Left hindlimb (tissue), 1 donor: ENCODE data around the gene TCHHL1.

Experiments
- DNase-seq: peaks from one replicate; pipeline ENCODE4 v3.0.0-alpha.2; 2018

Gene TCHHL1

GRCh38 chr1:152089014-152089674 is at the start of gene TCHHL1:
TCHHL1 (minus strand) TSS chr1:152089064; CDS start chr1:152088143, 921 bp downstream.
- DNase-seq: no peak

- no peak for DNase-seq
These were observed 48.4 kb upstream of the TCHHL1 start for GRCh38 chr1:152137215-152137614.

GRCh38 chr1:152130186-152130585 is 41.3 kb upstream of the TCHHL1 start:
- DNase-seq: no peak

GRCh38 chr1:152127673-152128072 is 38.8 kb upstream of the TCHHL1 start:
- DNase-seq: no peak

- no peak for DNase-seq
These were observed 37.1 kb upstream of the TCHHL1 start for GRCh38 chr1:152125834-152126443.

- no peak for DNase-seq
These were observed 30.1 kb upstream of the TCHHL1 start for GRCh38 chr1:152118915-152119314.

GRCh38 chr1:152115344-152115743 is 26.5 kb upstream of the TCHHL1 start, which contains the start of gene TCHH:
TCHH (minus strand) TSS chr1:152115444; CDS start chr1:152114080, 1,364 bp downstream.
- no peak for DNase-seq

GRCh38 chr1:152112885-152113432 is 24.1 kb upstream of the TCHHL1 start:
- DNase-seq: no peak

GRCh38 chr1:152112101-152112884 is 23.4 kb upstream of the TCHHL1 start:
- DNase-seq: no peak

- DNase-seq: peak; percentile 41
These were observed 22.7 kb upstream of the TCHHL1 start for GRCh38 chr1:152111515-152111968.

- peak; percentile 40 for DNase-seq
These were observed 22.1 kb upstream of the TCHHL1 start for GRCh38 chr1:152110860-152111514.

- DNase-seq: peak; percentile 31
These were observed 21.5 kb upstream of the TCHHL1 start for GRCh38 chr1:152110365-152110859.

- no peak for DNase-seq
These were observed 21.1 kb upstream of the TCHHL1 start for GRCh38 chr1:152109998-152110294.

- DNase-seq: no peak
These were observed 20.6 kb upstream of the TCHHL1 start for GRCh38 chr1:152109231-152109997.

- DNase-seq: no peak
These were observed 20.0 kb upstream of the TCHHL1 start for GRCh38 chr1:152108882-152109222.

GRCh38 chr1:152107984-152108881 is 19.4 kb upstream of the TCHHL1 start:
- DNase-seq: peak; percentile 32

- DNase-seq: no peak
These were observed 18.4 kb upstream of the TCHHL1 start for GRCh38 chr1:152107031-152107983.

- DNase-seq: no peak
These were observed 16.0 kb upstream of the TCHHL1 start for GRCh38 chr1:152104854-152105253.

- DNase-seq: no peak
These were observed 8.1 kb upstream of the TCHHL1 start for GRCh38 chr1:152096931-152097330.

GRCh38 chr1:152086760-152087159 is 2.1 kb downstream of the TCHHL1 start:
- no peak for DNase-seq
